HG03097 (cell line): ENCODE measurements around the gene CRABP2.

Experiments
- ATAC-seq: cut with Tn5 transposase; IDR thresholded peaks from one replicate; pipeline ENCODE4 v1.9.1; 2021; ENCODE audit not compliant: unreplicated experiment, low FRiP score

CRABP2 gene

GRCh38 chr1:156658945-156659574, 46.3 kb downstream of the CRABP2 start:
- ATAC-seq: no peak

- ATAC-seq: no peak
Observed at GRCh38 chr1:156658496-156658895, 46.9 kb downstream of the CRABP2 start.

GRCh38 chr1:156657741-156658319, 47.6 kb downstream of the CRABP2 start:
- no peak for ATAC-seq

GRCh38 chr1:156656806-156657740, 48.3 kb downstream of the CRABP2 start:
- ATAC-seq: no peak

GRCh38 chr1:156655904-156656516, 49.4 kb downstream of the CRABP2 start:
- no peak for ATAC-seq

- no peak for ATAC-seq
Observed at GRCh38 chr1:156655151-156655903, 50.1 kb downstream of the CRABP2 start.

GRCh38 chr1:156654700-156655099, 50.7 kb downstream of the CRABP2 start:
- ATAC-seq: no peak

- no peak for ATAC-seq
Observed at GRCh38 chr1:156652992-156653355, 52.4 kb downstream of the CRABP2 start.

GRCh38 chr1:156652131-156652991, 53.0 kb downstream of the CRABP2 start:
- no peak for ATAC-seq
